HTR-8/SVneo (cell line): ENCODE results near the gene SLC7A4.
A peak's percentile ranks its signal among the peaks of the same experiment; 100 is the strongest.
"Not testable (repeated sequence)": the region's sequence is repeated elsewhere in the genome, so short reads cannot be mapped to it uniquely, and the experiment has no call there.

Experiments used
- DNase-seq: peaks from one replicate; pipeline ENCODE4 v3.0.0; 2011; ENCODE audit warnings: low spot score, mixed read lengths; ENCODE audit not compliant: insufficient read length
- FAIRE-seq: peaks from 2 replicates; lab custom pipeline; 2011; peaks lifted over from hg19 to GRCh38; lab: Jason Lieb, UNC

The SLC7A4 gene

DNA sequence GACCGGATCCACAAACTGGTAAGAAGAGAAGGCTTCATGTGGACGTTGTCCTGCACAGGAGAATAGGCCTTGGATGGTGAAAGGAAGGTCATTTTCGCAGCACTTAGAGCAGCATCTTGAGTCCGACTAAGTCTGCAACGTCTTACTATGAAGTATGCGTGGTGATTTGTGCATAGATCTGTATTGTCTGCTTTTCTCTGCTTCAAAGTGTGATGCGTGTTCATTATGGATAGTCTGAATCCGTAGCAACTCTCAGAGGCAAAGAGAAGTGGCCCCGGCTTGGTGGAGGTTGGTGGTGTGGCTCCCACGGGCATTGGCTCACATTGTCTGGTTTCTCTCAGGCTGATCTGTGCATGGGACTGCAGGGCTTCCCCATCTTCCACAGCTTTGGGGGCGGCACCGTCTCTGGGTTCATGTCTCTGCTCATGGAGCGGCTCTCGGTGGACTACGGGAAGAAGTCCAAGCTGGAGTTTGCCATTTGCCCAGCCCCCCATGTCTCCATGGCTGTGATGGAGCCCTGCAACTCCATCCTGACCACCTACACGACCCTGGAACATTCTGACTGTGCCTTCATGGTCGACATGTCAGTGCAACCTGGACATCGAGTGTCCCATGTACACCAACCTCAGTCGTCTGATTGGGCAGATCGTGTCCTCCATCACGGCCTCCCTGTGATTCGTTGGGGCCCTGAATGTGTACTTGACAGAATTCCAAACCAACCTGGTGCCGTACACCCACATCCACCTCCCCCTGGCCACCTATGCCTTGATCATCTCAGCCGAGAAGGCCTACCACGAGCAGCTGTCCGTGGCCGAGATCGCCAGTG lies 34.9 kb upstream of the SLC7A4 start:
- no peak for FAIRE-seq
- DNase-seq: no peak

DNA sequence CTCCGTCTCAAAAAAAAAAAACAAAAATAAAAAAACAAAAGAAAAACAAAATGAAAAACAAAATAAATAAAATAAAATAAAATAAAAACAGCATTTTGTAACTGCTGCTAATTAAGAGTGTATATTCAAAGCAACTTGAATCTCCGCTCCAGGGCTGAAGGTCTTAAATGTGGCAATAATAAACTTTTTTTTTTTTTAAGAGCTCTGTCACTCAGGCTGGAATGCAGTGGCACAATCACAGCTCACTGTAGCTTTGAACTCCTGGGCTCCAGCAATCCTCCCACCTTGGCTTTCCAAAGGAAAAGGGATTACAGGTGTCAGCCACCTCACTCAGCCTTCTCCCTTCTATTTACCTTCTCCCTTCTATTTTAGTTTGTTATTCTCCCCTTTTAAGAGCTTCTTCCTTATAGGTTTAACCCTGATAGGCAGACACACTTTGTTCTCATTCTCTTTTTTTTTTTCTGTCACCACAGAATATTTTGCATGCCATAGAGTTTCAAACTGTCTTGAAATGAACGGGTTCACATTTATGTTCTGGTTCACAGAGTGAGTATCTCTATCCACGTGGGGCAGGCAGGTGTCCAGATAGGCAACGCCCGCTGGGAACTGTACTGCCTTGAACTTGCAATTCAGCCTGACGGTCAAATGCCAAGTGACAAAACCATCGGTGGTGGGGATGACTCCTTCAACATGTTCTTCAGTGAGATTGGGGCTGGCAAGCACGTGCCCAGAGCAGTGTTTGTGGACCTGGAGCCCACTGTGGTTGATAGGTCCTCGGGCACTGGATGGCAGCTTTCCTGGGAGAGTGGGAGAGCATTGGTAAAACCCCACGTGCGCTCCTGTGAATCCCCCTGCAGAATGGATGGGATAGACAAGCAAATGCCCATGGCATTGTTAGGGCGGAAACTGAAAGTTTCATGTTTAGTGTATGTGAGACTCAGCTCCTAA lies 32.8 kb upstream of the SLC7A4 start:
- FAIRE-seq (no peak), DNase-seq (no peak)

DNA sequence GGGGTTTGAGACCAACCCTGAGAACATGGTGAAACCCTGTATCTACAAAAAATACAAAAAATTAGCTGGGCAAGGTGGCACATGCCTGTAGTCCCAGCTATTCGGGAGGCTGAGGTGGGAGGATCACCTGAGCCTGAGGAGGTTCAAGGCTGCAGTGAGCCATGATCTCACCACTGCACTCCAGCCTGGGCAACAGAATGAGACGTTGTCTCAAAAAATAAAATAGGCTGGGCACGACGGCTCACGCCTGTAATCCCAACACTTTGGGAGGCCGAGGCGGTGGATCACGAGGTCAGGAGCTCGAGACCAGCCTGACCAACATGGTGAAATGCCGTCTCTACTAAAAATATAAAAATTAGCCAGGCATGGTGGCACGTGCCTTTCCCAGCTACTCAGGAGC lies 32.1 kb upstream of the SLC7A4 start:
- FAIRE-seq, DNase-seq: not testable (repeated sequence)

DNA sequence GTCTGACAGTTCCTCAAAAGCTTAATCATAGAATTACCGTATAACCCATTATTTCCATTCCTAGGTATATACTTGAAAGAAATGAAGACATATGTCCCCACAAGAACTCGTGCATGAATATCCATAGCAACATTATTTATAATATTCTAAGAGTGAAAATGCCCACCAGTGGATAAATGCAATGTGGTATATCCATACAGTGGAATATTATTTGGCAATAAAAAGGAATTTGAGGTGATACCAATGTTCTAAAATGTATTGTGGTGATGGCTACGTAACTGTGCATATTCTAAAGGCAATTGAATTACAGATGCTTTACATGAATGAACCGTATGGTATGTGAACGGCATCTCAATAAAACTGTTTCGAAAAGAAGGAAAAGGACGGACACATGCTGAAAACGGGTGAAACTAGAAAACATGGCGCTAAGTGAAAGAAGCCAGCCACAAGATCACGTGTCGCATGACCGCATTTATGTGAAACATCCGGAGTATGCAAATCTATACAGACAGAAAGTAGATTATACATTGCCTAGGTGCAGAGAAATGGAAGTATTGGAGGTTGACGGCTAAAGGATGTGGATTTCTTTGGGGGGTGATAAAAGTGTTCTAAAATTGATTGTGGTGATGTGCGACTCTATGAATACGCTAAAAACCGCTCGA lies 29.4 kb upstream of the SLC7A4 start:
- not testable (repeated sequence) for FAIRE-seq, DNase-seq

DNA sequence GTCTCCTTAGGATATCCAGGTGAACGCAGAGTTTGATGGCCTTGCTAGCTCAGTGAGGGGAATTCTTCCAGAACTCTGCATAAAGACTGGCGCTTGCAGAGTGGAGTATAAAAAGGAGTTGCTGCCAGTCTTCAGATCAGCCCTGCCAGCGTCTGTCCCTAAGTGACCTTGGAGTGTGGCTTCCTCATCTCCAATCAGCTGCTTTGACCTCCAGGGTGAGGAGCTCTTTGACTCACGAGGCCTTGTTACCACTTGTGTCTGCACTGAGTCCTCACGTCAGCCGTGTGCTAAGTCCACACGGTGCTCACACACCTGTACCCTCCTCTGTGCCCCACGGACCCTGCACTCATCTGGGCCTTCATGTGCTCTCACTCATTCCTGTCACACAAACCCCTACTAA lies 28.0 kb upstream of the SLC7A4 start:
- FAIRE-seq, DNase-seq: not testable (repeated sequence)

DNA sequence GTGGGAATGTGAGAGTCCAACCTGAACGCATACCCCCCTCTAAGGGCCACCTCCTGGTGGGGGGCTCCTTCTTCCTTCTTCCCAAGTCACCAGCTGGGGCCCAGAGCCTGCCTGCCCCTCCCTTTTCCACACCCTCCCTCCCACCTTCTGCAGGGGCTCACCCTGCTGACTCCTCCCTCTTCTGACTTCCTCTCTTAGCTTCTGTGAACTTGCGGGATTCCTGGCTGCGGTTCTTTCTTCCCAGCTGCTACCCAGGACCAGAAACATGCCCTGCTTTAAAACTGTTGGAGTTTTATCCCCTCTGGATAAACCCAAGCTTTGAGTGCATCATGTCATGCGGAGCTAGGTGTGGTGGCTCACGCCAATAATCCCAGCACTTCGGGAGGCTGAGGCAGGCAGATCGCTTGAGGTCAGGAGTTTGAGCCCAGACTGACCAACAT lies 23.5 kb upstream of the SLC7A4 start:
- no peak for FAIRE-seq
- DNase-seq: no peak

DNA sequence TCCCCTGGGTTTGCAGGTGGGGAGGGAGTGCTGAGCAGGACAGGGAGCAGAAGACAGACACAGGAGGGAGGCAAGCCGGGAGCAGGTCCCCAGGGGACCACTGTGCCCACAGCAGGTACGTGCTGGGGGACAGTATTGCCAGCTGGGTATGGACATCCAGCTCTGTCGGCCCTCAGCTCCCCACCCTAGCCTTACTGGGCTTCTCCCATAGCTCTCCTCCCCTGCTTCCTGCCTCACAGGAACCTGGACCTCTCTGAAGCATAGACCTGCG lies 23.1 kb upstream of the SLC7A4 start:
- FAIRE-seq: no peak
- no peak for DNase-seq

DNA sequence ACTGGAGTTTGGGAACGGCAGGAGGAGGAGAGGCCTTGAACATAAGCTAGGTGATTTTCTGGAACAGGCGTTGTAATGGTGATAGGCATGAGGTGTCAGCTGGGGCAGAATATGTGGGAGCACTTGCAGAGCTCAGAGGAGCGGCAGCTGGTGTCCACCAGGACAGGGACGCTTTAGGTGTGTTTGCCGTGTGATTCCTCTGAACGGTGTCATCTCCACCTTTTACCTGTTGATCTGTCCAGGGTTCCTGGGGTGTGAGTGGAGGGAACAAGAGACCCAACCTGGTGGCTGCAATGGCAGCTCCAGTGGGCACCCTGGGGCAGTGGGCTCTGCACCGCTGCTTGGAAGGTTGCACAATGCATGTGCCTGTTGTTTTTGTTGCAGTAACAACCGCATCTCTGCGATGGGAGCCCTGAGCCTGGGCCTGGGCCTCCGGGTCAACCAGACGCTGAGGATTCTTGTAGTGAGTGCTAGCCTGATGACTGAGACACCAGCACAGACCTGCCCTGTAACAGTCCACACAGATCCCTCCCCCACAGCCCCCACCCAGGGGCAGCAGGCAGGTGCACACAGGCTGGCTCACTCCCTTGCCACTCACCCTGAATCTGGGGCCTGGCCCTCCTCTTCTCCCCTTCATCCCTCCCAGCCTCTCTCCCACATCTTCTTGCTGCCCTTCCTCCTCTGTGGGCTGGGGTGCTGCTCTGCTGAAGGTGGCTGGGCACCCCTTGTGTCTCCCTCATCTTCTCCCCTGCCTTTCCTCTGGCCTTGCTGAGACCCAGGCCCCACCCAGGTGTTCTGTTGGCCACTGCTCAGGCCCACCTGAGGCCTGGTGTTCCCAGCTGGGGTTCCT lies 22.6 kb upstream of the SLC7A4 start:
- DNase-seq: no peak
- no peak for FAIRE-seq

DNA sequence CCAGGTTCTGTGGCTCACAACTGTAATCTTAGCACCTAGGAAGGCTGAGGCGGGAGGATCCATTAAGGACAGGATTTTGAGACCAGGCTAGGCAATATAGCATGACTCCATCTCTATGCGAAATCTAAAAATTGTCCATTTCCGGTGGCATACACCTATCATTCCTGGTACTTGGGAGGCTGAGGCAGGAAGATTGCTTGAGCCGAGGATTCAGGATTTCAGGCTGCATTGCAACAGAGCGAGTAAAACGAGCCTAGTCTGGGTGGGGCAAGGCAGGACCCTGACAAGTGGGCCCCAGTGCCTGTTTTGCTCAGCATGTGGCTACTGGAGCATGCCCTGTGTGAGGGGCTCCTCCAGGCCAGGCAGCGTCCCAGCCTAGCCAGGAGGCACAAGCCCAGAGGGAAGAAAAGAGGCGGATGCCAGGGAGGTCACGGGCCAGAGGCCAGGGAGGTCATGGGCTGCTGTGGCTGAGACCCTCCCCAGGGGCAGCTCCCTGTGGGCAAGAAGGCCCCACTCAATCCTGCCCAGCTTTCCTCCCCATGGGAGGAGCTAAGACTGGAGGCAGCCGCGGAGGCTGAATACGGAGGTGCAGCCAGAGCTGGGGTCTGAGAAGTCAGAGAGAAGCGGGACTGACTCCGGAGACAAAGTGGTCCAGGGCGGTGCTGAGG lies 21.8 kb upstream of the SLC7A4 start:
- FAIRE-seq: no peak
- no peak for DNase-seq

DNA sequence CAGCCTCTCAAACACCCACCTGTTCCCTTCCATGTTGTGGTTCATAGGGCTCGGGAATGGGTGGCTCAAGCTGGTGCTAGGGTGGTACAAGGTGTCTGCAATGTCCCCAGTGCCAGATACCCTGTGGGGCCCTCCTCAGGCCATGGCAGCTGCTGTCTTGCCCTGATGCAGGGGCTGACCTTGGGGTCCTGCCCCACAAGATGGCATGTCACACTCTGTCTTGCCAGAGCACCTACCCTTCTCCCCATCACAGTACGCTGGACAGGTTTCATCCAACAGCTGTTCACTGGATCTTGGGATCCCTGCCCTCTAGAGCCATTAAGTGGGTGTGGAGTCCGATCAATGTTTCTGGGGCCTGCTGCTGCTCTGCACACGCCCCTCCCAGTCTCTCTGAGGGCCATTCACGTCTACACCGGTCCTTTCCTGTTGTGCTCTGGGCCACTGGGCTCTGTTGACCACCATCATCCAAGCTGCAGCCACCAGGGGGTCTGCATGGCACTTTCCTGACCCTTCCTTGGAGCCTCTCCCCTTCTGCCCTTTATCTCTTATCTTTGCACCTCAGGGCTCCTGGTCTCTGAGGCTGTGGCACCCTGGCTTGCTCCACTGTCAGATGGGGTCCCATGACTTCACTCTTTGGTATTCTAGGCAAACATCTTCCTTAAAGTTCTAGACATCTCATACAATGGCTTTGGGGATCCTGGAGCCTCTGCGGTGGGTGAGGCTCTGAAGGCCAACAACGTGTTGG lies 20.5 kb upstream of the SLC7A4 start:
- FAIRE-seq: no peak

DNA sequence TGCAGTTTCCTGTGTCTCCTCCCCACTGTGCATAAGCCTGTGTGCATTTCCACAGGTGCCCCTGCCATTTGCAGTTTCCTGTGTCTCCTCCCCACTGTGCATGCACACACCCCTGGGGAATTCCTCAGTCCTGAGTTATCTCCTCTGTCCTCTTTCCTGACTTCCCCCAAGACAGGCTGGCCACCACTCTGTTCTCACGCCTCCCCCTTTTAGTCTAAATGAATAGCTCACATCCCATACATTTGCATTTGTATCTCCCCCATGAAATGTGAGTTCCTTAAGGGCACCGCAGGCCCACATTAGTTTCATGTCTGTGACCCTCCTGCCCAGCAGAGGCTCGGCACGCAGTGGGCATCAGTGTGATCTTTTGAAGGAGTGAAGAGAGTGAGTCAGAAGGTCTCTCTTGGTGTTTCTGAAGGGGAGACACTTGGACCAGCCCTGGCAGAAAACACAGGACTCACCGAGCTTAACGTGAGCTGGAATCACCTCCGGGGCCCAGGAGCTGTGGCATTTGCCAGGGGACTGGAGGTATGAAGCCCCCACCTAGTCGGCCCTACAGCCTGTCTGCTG lies 19.6 kb upstream of the SLC7A4 start:
- no peak for FAIRE-seq
- DNase-seq: no peak

More for the DNA sequence above, 20.5 kb upstream of the SLC7A4 start:
- DNase-seq: no peak

DNA sequence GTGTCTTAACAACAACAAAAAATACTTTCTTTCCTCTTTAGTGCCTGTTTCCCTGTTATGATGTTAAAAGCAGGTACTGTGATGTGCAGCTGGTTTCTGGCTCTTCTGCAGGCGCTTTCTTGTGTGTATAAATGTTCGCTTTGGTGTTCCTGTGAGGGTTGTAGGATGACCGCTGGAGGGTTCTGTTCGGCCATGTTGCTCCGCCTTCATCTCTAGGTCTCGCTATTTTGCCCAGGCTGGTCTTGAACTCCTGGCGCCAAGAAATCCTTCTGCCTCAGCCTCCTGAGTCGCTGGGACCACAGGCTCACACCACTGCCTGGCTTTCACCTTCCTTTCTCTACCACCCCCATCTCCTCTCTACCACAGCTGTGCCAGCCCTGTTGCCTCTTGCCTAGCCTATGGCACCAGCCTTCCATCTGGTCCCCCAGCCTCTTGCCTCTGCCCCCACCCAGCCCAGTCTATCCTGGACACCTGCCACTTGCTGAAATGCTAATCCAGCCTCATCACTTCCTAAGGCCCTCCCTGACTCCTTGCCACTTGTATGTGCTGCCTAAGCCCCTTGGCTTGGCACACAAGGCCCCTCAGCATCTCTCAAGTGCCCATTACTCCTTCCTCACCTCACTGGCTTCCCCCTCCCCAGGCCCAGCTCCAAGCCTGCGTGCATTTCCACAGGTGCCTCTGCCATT lies 18.9 kb upstream of the SLC7A4 start:
- FAIRE-seq (no peak), DNase-seq (no peak)

DNA sequence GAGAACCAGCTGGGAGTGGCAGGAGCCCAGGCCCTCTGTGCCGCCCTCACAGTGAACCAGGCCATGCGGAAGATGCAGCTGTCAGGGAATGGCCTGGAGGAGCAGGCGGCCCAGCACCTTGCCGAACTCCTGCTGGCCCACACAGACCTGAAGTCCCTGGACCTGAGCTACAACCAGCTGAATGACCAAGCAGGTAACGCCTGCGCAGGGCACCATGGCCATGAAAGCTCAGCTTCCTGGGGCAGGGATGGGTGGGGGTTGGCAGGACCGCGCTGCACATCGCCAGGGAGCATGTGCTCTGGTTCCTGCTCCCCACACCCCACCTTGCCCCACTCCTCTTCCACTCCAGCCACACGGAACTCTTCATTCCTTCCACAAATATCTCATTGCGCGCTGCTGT lies 16.6 kb upstream of the SLC7A4 start:
- FAIRE-seq, DNase-seq: not testable (repeated sequence)

DNA sequence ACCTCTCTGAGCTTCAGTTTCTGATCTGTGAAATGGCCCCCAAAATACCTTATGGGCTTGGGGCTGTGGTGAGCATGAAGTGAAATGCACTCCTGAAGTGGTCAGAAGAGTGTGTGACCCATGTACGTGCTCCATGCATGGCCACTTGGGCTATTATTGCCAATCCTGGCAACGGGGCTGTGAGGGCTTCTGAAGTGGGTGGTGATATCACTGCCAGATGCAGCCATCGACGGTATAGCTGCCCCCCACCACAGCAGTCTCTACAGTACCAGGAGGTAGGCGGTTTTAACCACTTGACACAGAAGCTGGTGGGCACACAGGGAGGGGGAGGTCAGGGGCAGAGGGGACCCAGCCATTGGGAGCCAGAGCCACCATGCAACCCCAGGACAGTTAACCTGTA lies 16.1 kb upstream of the SLC7A4 start:
- not testable (repeated sequence) for DNase-seq, FAIRE-seq

DNA sequence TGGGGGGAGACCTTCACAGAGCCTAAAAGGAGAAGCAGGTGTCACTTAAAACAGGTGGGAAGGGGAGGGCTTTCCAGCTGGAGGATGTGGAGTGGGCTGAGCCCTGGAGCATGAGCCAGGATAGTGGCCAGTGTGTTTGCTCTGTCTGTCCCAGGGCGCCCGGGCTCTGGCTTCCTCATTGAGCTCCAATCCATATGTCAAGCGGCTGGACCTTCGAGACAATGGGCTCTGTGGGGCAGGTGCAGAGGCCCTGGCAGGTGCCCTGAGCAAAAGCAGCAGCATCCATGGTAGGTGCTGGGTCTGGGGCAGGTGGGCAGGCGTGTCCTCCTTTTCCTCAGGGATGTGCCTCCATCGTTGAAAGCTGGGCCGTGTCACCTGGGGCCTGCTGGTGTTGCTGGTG lies 15.4 kb upstream of the SLC7A4 start:
- no peak for DNase-seq
- no peak for FAIRE-seq

DNA sequence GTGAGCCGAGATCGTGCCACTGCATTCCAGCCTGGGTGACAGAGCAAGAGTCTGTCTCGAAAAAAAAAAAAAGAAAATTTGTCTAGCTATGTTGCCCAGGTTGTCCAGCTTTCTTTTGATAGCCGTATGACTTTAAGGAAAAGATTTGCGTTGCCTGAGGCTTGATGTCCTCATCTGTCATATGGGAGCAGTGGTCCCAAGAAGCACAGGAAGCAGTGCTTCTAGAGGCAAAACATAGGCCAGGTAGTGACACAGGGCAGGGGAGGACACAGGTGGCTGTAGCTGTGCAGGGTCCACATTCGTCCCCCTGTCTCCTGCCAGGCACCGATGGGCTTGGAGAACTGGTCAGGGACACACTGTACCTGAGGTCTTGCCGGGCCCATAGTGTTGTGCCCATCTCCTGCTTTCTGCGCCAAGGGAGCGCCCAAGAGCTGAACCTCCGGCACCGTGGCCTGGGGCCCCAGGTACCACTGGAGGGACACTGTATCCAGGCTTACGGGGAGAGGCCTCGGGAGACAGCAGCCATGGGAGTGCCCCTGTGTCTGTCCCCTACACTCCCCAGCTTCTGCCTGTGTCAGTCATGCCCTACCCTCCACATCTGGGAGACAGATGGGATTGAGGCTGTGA lies 14.8 kb upstream of the SLC7A4 start:
- FAIRE-seq: no peak
- no peak for DNase-seq

DNA sequence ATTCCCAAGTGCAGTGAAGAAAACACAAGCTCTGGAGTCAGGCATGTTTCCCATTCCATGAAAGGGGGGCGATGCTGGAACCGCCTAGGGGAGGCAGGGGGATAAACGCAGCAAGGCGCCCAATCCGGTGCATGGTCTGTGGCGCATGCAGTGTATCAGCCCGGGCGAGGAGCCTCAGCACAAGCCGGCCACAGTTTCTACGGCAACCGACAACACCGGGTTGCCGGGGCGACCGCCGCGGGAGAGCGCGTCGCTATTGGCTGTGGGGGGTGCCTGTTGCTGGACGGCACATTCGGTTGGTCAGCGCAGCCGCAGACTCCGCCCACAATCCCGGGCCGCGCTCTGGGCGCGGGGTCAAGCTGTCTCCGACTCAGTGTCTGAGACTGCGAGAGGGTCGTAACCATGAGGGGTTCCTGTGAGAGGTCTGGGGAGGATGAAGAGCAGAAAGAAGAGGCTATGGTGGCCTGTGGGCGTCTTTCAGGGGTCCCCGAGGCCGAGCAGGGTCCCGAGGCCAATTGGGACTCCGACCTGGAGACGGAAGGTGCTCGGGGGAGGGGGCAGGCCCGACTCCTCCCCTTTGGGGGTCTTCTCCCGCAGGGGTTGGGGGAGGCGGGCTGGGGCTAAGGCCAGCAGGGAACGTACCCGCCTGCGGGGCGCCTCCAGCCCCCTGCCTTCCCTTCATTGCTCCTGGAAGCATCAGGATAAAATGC lies 13.4 kb upstream of the SLC7A4 start, which contains the start of gene LRRC74B:
TSS of gene LRRC74B (plus strand) at position 362 of the 710 bp plus-strand sequence. CDS start at position 403, 41 bp downstream.
- DNase-seq (peak; percentile 84), FAIRE-seq (peak; percentile 89)
